ENCODE measurements around the gene DOCK1. TPM values are rescaled to one million over a fixed set of nuclear protein-coding genes. Genes with fewer than 3 reads are reported as not detected.
A peak's percentile ranks its signal among the peaks of the same experiment; 100 is the strongest.

DOCK1 gene
- total RNA-seq, 2 donors from 2014 or later = 34.3 to 44.1 TPM

DNA sequence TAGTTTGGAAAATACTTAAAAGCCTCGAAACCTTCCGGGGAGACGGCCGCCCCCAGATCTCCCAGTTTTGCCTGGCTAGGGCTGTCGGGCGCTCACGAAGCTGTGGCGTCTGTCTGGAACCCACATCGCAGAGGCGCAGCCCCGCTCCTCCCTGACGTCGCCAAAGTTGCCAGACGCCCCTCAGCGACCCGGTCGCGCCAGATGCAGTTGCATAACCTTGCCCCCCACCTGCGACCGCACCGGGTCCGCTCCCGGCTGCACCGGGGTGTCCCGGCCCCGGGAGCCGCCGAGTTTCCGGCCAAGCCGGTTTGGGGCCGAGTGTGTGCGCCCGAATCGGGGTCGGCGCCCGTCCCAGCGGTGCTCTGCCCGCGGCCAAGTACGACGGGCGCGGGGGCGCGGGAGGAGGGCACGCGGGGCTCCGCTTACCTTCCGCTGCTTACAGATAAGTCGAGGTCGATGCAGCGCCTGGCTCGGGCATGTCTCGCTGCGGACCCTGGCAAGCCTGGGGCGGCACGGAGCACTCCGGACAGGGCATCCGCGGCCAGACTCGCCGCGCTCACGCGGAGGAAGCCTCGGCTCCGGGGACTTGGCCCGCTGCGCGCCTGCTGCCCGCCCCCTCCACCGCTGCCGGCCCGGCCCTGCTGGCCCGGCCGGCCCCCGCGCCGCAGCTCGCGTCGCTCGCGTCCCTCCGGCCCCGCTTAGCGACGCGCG lies 290.5 kb downstream of the DOCK1 start:
- intact Hi-C loops (cut with DNase I) = no loop called here
- no peak overlapping the region for H3K4me3 ChIP-seq
- TF ChIP-seq POLR2A (IDR thresholded peaks at IDR 0.05) = no peak
- TF ChIP-seq, protein P1, sequence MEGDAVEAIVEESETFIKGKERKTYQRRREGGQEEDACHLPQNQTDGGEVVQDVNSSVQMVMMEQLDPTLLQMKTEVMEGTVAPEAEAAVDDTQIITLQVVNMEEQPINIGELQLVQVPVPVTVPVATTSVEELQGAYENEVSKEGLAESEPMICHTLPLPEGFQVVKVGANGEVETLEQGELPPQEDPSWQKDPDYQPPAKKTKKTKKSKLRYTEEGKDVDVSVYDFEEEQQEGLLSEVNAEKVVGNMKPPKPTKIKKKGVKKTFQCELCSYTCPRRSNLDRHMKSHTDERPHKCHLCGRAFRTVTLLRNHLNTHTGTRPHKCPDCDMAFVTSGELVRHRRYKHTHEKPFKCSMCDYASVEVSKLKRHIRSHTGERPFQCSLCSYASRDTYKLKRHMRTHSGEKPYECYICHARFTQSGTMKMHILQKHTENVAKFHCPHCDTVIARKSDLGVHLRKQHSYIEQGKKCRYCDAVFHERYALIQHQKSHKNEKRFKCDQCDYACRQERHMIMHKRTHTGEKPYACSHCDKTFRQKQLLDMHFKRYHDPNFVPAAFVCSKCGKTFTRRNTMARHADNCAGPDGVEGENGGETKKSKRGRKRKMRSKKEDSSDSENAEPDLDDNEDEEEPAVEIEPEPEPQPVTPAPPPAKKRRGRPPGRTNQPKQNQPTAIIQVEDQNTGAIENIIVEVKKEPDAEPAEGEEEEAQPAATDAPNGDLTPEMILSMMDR (IDR thresholded peaks at IDR 0.05) = no peak
- DNase-seq (no peak), ATAC-seq (peak; percentile 15)
- 1% methylated on average over 90 of the region's 91 CpGs; no CpG with 5 or more reads in 1 of the 2 donors for WGBS, 2 donors
- H3K4me1 ChIP-seq = peaks cover 16% of the 10 kb centered on the region
- no peaks in the 10 kb centered on the region for H3K27me3 ChIP-seq
- H3K36me3 ChIP-seq (replicated peaks in 1 of 2; ENCODE audit: insufficient read depth in 1 of 2, low read depth in 2 of 2) = no peaks in the 10 kb centered on the region
- H3K9me3 ChIP-seq = no peaks in the 10 kb centered on the region
- H3K27ac ChIP-seq = no peak overlapping the region

DNA sequence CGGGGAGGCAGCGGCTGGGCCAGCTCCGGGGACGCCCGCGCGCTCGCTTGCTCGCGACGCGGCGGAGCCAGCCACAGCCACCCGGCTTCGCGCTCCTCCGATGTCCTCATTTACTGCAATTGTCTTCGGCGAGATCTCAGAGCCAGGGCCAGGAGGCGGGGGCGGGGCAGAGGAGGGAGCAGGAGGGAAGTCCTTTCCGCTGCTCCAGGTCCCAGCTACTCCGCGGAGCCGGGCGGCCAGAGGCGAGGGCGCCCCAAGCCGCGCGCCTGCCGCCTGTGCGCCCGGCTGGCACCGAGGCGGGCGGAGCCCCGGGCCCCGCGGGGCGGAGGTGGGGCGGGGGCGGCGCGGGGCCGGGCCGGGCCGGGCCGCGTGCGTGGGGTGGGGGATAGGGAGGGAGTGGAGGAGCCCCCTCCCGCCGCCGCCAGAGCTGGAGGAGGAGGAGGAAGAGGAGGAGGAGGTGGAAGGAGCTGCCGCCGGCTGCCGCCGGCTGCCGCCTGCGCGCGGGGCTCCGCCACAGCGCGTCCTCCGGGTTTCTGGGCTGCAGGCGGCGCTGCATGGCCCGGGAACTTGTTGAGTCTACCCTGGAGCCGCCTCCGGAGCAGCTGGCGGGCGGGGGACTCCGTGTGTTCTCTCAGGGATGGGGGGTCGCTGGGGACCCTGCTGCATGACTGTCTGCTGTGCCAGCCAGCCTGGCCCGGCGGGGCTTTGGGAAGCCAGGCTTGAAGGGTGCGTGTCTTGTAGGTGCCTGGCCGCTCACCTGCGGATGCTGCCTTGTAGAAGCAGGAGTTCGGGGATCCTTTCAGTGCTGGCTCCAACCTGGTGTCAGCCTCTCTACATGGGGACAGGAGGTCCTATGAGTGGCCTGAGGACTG lies 291.3 kb downstream of the DOCK1 start, which contains the start of gene INSYN2A:
Gene INSYN2A, minus strand, starts transcription at position 310 of the 872 bp plus-strand sequence. CDS start 20,196 bp downstream, outside the sequence.
- peak; percentile 15 for ATAC-seq
- no peak within 1 kb of the TSS for H3K27ac ChIP-seq
- H3K36me3 ChIP-seq (replicated peaks in 1 of 2; ENCODE audit: insufficient read depth in 1 of 2, low read depth in 2 of 2) = no peaks in the 10 kb centered on the region
- 16 to 57% methylated on average over 27 to 47 of the region's 81 CpGs for WGBS, 2 donors
- no peaks in the 10 kb centered on the region for H3K9me3 ChIP-seq
- TF ChIP-seq, protein P1 (IDR thresholded peaks at IDR 0.05) = no peak
- no peak for TF ChIP-seq POLR2A (IDR thresholded peaks at IDR 0.05)
- no peak within 1 kb of the TSS for H3K4me3 ChIP-seq
- intact Hi-C loops (cut with DNase I) = no loop called here
- peak in 2 of 4 donors; percentile 15 to 17 for DNase-seq
- H3K27me3 ChIP-seq = no peaks in the 10 kb centered on the region
- peaks cover 16% of the 10 kb centered on the region for H3K4me1 ChIP-seq

DNA sequence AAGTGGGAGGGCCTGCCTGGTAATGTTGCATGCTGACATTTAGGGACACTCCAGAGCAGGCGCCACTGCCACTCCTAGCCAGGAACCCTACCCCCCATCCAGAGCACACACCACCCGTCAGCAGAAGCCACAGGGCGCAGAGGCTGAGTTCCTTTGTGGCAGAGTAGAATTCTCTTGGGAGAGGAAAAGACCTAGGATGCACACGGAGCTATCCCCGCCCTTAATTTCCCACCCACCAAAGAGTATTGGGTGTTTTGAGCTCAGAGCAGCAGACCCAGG lies 291.9 kb downstream of the DOCK1 start:
- no peaks in the 10 kb centered on the region for H3K36me3 ChIP-seq (replicated peaks in 1 of 2; ENCODE audit: insufficient read depth in 1 of 2, low read depth in 2 of 2)
- peaks cover 16% of the 10 kb centered on the region for H3K4me1 ChIP-seq
- no peak overlapping the region for H3K4me3 ChIP-seq
- DNase-seq (no peak), ATAC-seq (no peak)
- WGBS, 2 donors = 90 to 95% methylated on average over 4 to 5 of the region's 5 CpGs
- no peak overlapping the region for H3K27ac ChIP-seq
- intact Hi-C loops (cut with DNase I) = no loop called here
- H3K27me3 ChIP-seq = no peaks in the 10 kb centered on the region
- H3K9me3 ChIP-seq = no peaks in the 10 kb centered on the region
- TF ChIP-seq POLR2A (IDR thresholded peaks at IDR 0.05) = no peak
- TF ChIP-seq, protein P1 (IDR thresholded peaks at IDR 0.05) = no peak

DNA sequence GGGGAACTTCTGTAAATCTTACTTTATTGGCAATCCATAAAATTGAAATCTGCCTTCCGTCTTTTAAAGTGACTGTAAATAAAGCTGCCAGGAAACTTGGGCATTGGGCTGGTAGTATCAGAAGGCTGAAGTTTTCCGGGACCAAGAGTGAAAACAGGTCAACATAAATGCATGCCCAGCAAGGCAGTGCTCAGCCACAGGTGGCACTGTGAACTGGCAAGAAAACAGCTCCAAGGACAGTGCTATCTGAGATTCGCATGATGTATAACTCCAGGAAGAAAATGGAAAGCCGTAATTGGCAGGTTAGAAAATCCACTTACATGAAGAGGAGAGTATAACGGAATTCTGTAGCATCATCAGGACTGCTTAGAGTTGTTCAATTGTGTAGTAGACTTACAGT lies 293.1 kb downstream of the DOCK1 start:
- H3K27me3 ChIP-seq = no peaks in the 10 kb centered on the region
- TF ChIP-seq POLR2A (IDR thresholded peaks at IDR 0.05) = no peak
- TF ChIP-seq, protein P1 (IDR thresholded peaks at IDR 0.05) = peak in 3 of 7 experiments; percentile 15 to 39 (median 20)
- WGBS, 2 donors = 43 to 49% methylated on average over 5 of the region's 5 CpGs
- ATAC-seq (no peak), DNase-seq (peak in 2 of 4 donors; percentile 21 to 37)
- H3K9me3 ChIP-seq = no peaks in the 10 kb centered on the region
- no peak overlapping the region for H3K4me3 ChIP-seq
- H3K27ac ChIP-seq = no peak overlapping the region
- intact Hi-C loops (cut with DNase I) = no loop called here
- no peaks in the 10 kb centered on the region for H3K36me3 ChIP-seq (replicated peaks in 1 of 2; ENCODE audit: insufficient read depth in 1 of 2, low read depth in 2 of 2)
- H3K4me1 ChIP-seq = peaks cover 16% of the 10 kb centered on the region
